Epithelial cell of proximal tubule (primary cell): ENCODE data around the gene P2RX3. TPM values are rescaled to one million over a fixed set of nuclear protein-coding genes. Genes with fewer than 3 reads are reported as not detected.
"Not testable (repeated sequence)": the region's sequence is repeated elsewhere in the genome, so short reads cannot be mapped to it uniquely, and the experiment has no call there.

Experiments used
- DNase-seq: peaks from one replicate; pipeline ENCODE4 v3.0.0-alpha.2; 2011; ENCODE audit warnings: low read depth
- H3K4me3 ChIP-seq: 2 replicates; pipeline ENCODE4 v1.5.1; 2011; ENCODE audit warnings: low read depth, mild to moderate bottlenecking, low read length
- total RNA-seq: library from RNA; depleted of rRNA; stranded (reverse); fragments of >200 nt; gene quantifications from 2 replicates; pipeline ENCODE4 v1.2.3, GENCODE V29; 2015
- TF ChIP-seq, protein P1 (sequence below): conservative IDR thresholded peaks from 2 replicates; pipeline ENCODE4 v1.5.1; 2012; ENCODE audit warnings: low read depth, mild to moderate bottlenecking, low read length

Gene P2RX3
- total RNA-seq, 1 donor from 2014 or later: not detected

DNA sequence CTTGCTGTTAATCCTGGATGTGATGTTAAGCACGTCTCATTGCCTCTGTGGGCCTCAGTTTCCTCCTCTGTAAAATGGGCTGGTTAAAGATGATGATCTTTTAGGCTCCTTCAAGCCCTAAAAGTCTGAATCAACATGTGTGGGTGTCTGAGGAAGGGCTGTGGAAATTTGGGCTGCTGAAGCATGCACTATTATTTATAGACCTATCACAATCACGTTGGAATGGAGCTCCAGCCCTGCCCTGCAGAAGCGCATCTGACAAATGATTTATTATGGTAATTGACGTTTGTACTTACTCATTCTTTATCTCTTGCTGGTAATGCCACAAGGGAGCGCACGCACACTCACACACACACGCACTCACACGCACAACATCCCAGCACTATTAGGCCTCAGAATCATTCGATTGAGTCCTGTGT, 20.4 kb downstream of the P2RX3 start:
- no peak overlapping the region for H3K4me3 ChIP-seq
- TF ChIP-seq, protein P1, sequence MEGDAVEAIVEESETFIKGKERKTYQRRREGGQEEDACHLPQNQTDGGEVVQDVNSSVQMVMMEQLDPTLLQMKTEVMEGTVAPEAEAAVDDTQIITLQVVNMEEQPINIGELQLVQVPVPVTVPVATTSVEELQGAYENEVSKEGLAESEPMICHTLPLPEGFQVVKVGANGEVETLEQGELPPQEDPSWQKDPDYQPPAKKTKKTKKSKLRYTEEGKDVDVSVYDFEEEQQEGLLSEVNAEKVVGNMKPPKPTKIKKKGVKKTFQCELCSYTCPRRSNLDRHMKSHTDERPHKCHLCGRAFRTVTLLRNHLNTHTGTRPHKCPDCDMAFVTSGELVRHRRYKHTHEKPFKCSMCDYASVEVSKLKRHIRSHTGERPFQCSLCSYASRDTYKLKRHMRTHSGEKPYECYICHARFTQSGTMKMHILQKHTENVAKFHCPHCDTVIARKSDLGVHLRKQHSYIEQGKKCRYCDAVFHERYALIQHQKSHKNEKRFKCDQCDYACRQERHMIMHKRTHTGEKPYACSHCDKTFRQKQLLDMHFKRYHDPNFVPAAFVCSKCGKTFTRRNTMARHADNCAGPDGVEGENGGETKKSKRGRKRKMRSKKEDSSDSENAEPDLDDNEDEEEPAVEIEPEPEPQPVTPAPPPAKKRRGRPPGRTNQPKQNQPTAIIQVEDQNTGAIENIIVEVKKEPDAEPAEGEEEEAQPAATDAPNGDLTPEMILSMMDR: no peak
- no peak for DNase-seq

DNA sequence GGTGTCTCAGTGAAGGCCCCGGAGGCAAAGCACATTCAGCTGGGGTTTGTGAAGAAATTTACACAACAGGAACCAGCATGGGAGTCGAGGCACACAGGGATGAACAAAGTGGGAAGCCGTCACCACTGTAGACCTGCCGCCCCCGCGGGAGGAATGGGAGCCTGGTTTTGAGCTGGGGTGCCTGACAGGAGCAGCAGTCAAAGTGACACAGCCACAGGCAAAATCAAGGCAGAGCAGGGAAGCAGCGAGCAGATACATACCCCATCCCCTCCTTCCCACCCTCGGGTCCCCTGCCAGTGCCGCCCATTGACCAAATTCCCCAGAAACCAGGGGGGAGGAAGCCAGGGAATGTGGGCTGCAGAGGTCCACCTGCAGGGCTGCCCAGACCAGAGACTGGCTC, 20.8 kb downstream of the P2RX3 start:
- no peak for DNase-seq
- no peak overlapping the region for H3K4me3 ChIP-seq
- TF ChIP-seq, protein P1: no peak

DNA sequence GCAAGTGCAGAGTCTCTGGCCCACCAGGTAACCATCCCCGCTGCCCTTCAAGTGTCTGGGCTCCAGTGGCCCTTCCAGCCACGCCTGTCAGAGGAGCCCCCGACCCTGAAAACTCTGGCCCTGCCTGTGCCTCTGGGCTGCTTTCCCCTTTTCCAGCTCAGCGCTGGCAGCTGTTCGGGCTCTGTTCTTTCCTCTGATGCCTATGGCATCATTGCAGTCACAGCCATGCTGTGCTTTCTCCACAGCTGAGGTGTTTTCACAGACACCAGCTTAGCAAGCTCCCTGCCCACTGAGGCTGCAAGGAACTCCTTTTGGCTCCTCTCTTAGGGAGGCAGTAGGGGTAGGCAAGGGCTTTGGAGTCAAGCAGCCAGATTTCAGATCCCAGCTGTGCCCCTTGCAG, 21.2 kb downstream of the P2RX3 start:
- DNase-seq: no peak
- TF ChIP-seq, protein P1: no peak

DNA sequence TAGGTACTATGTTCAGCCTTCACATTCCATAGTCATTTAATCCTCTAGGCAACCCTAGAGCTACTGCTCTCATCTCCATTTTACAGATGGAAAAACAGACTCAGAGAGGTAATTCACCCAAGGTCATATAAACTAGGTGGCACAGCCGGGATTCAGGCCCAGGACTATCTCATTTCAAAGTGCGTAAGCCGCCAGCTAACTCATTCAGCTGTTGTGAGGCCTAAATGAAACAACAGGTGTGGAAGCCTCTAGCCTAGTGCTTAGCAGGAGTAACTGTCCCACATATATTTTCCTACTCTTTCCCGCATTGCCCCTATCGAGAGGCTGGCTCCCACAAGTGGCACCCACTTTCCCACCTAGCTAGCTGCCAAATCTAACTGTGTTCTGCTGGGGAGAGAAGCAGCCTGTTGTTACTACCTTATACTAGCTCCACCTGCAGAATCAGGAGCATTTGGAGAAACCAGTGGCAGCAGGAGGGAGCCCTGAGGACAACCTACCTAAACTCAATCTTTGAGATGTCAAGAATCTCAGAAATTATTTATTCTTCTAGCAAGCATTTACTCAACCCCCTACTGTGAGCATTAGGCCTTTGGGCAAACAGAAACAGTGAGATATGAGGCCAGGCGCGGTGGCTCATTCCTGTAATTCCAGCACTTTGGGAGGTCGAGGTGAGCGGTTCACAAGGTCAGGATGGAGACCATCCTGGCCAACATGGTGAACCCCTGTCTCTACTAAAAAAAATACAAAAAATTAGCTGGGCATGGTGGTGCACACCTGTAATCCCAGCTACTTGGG, 21.9 kb downstream of the P2RX3 start:
- no peak overlapping the region for H3K4me3 ChIP-seq
- TF ChIP-seq, protein P1: no peak
- no peak for DNase-seq

More for the DNA sequence above, 21.2 kb downstream of the P2RX3 start:
- H3K4me3 ChIP-seq: no peak overlapping the region

DNA sequence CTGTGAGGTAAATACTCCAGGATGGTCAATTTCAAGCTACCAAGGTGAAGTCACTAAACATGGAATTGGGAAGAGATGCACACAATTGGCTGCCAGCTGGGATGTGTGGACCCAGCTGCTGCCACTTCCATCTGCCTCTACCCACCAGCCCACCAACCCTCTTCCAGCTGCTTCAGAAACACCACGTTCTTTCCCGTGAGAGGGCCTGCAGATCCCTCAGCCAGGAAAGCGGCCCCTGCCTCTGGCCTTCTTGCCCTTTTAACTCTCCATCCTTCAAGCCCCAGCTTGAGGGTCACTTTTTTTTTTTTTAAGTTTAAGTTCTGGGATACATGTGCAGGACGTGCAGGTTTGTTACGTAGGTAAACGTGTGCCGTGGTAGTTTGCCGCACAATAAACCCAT, 22.8 kb downstream of the P2RX3 start:
- no peak overlapping the region for H3K4me3 ChIP-seq
- no peak for DNase-seq
- TF ChIP-seq, protein P1: no peak

DNA sequence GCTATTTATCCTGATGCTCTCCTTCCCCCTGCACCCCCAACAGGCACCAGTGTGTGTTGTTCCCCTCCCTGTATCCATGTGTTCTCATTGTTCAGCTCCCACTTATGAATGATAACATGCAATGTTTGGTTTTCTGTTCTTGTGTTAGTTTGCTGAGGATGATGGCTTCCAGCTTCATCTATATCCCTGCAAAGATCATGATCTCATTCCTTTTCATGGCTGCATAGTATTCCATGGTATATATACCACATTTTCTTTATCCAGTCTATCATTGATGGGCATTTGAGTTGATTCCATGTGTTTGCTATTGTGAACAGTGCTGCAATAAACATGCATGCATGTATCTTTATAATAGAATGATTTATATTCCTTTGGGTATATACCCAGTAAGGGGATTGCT, 23.3 kb downstream of the P2RX3 start:
- not testable (repeated sequence) for H3K4me3 ChIP-seq, DNase-seq

DNA sequence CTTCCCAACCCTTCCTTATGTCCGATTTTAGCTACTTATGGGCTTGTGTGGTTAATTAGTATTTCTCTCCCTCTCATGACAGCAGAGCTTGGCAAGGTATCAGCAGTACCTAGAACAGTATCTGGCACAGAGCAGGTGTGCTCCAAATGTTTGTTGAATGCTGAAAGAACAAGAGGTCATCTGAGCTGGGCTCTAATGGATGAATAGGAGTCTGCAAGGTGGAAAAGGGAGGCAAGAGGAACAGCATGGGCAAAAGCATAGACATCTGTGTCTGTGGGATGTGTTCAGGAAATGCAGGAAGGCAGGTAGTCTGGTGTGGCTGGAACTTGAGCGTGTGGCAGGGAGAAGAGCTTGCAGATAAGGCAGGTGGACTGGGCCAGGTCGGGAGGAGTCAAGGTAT, 23.8 kb downstream of the P2RX3 start:
- DNase-seq: no peak
- H3K4me3 ChIP-seq: no peak overlapping the region
- TF ChIP-seq, protein P1: no peak
